D721Med (cell line): ENCODE results near the gene METTL17.
A peak's percentile ranks its signal among the peaks of the same experiment; 100 is the strongest.

Experiments
- DNase-seq: peaks from one replicate; pipeline ENCODE4 v3.0.0; 2011; ENCODE audit warnings: low spot score; ENCODE audit not compliant: insufficient read length
- FAIRE-seq: peaks from 2 replicates; lab custom pipeline; 2011; peaks lifted over from hg19 to GRCh38; lab: Jason Lieb, UNC
- TF ChIP-seq, protein P1 (sequence below): IDR thresholded peaks from 2 replicates; pipeline ENCODE4 v1.5.1; 2012; ENCODE audit warnings: mild to moderate bottlenecking, control low read depth; ENCODE audit not compliant: insufficient read depth; ENCODE audit errors: missing control alignments

The METTL17 gene

DNA sequence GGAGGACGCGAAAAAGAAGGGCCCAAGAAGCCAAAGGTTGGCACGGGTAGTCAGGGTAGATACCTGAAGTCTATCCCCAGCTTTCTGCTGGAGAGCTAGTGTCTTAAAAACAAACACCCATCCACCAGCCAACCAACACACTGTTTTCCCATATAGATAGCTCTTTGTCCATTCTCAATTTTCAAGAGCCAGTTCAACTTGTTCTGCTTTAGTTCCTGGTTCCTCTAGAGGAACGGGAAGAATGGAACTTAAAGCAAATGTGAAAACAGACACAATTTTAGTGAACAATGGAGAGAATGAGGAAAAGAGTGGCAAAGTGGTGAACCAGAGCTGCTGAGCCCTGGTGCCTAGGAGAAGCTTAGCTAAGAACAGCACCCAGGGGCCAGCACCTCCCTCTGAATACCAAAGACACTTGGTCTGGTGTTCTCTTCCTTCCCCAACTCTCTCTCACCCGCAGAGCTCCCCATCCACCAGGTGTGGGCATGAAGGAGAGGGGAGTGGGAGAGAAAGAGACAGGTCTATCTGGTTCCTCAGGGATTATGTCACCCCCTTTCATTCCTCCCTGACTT lies 31.3 kb downstream of the METTL17 start:
- no peak for FAIRE-seq
- no peak for DNase-seq
- TF ChIP-seq, protein P1, sequence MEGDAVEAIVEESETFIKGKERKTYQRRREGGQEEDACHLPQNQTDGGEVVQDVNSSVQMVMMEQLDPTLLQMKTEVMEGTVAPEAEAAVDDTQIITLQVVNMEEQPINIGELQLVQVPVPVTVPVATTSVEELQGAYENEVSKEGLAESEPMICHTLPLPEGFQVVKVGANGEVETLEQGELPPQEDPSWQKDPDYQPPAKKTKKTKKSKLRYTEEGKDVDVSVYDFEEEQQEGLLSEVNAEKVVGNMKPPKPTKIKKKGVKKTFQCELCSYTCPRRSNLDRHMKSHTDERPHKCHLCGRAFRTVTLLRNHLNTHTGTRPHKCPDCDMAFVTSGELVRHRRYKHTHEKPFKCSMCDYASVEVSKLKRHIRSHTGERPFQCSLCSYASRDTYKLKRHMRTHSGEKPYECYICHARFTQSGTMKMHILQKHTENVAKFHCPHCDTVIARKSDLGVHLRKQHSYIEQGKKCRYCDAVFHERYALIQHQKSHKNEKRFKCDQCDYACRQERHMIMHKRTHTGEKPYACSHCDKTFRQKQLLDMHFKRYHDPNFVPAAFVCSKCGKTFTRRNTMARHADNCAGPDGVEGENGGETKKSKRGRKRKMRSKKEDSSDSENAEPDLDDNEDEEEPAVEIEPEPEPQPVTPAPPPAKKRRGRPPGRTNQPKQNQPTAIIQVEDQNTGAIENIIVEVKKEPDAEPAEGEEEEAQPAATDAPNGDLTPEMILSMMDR, result no peak

GRCh38 chr14:21022686-21023085 lies 32.9 kb downstream of the METTL17 start:
- FAIRE-seq, result no peak
- DNase-seq, result no peak

GRCh38 chr14:21023174-21023573 lies 33.4 kb downstream of the METTL17 start:
- TF ChIP-seq, protein P1, result no peak
- no peak for FAIRE-seq
- no peak for DNase-seq

More at GRCh38 chr14:21022686-21023085, 32.9 kb downstream of the METTL17 start:
- TF ChIP-seq, protein P1, result no peak

- FAIRE-seq (no peak), DNase-seq (no peak)
- TF ChIP-seq, protein P1, result no peak
Observed at GRCh38 chr14:21023817-21024584, 34.2 kb downstream of the METTL17 start.

DNA sequence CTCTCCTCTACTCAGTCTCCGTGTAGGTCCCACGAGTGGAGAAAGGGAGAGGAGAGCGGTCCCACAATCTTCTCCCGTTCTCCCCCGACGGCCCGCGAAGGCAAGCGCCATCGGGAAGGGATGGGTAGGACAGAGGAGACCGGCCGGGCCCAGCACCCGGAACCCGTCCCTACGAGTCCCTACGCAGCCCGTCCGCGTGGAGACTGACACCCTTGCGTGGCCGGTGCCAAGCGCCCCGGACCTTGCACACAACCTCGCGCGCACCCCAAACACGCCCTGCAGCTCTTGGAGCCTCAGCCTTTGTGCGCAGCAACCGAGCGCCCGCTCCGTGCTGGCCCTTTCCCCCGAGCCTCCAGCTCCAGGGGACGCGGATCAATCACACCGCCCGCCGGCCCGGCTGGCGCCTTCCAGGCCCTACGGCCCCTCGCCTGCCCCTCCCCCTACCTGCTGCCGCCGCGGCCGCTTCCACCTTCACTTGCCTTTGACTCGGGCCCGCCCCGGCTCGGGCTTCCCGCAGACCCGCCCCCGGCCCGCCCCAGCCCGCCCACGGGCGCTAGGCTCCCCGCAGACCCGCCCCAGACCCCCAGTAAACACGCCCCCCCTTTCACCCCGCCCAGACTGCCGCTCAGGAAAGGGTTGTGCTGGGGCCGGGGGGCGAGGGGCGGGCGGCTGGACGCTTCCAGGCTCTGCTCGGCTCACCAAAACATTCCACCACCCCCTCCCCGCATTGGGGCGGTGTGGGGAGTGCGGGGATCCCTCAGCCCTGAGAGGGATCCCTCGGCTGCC lies 35.0 kb downstream of the METTL17 start, which contains the start of gene NDRG2:
Gene NDRG2, minus strand, starts transcription at position 477 of the 786 bp plus-strand sequence. CDS start 1,746 bp downstream, outside the sequence.
- TF ChIP-seq, protein P1, result no peak
- FAIRE-seq (no peak), DNase-seq (peak; percentile 92)

DNA sequence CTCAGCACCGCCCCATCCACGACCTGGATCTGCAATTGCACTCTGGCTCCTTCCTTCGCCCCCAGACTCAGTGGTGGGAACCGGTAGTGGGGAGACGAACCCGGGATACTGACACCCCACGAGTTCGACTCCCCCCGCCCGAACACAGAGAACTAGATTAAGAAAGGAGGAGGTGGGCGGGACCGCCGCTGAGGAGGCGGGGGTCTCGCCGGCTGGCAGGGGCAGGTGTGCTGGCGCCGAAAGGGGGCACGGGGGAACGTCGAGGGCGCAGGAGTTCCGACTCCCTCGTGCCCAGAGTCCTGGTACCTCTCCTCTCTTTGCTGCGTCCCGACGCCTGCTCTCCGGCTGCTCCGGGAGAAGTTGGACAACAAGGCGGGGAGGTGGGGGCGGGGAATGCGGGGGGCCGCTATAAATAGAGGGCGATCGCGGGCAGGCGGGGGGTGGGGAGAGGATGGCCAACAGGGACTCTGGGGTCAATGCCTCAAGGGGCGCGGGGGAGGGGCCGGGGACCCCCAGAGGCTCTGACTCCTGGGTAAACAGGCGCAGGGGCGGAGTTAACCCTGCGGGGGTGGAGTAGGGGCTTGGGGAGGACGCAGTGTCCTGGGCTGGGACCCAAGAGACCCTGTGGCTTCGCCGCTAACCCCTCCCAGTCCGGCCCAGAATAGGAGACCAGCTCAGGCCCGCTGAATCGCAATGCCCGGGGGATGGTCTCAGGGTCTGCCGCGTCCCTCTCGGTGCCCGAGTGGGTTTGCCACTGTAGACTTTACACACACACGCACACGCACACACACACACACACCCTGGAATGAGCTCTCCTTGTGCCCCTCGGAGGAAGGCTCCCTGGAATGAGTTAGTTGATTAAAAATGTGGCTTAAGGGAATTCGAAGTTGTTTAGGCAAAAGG lies 35.8 kb downstream of the METTL17 start:
- DNase-seq, result no peak
- TF ChIP-seq, protein P1, result no peak
- FAIRE-seq, result no peak
